Adrenal gland (tissue), 12 donors: ENCODE data around the gene RPL26. TPM values are rescaled to one million over a fixed set of nuclear protein-coding genes. Genes with fewer than 3 reads are reported as not detected.
"Not testable (repeated sequence)": the region's sequence is repeated elsewhere in the genome, so short reads cannot be mapped to it uniquely, and the experiment has no call there.

Source experiments
- DNase-seq, 7 donors: peaks; one replicate each; pipeline ENCODE4 v3.0.0-alpha.2; 2019 to 2020
- H3K27ac ChIP-seq, 5 donors: fragments of 200-600 bp; sonication (generic) in 4 of 5; 1 replicate in 3 of 5; 2 replicates in 2 of 5; pipeline versions ENCODE4 v1.5.1 to v1.8.0; 2016 to 2020; ENCODE audit warnings: mild to moderate bottlenecking in 1 of 5
- H3K27me3 ChIP-seq: fragments of 200-600 bp; 2 replicates; pipeline ENCODE4 v1.8.0; 2021
- H3K36me3 ChIP-seq, 2 donors: fragments of 200-600 bp; replicated peaks in 1 of 2; 1 replicate in 1 of 2; 2 replicates in 1 of 2; pipeline versions ENCODE4 v1.5.1 to v1.8.0; 2018 to 2022
- H3K4me1 ChIP-seq, 2 donors: fragments of 200-600 bp; replicated peaks in 1 of 2; 1 replicate in 1 of 2; 2 replicates in 1 of 2; pipeline versions ENCODE4 v1.5.1 to v1.8.0; 2018 to 2021
- H3K4me3 ChIP-seq, 4 donors: fragments of 200-600 bp; sonication (generic) in 3 of 4; one replicate each; pipeline ENCODE4 v1.5.1; 2016 to 2018
- H3K9me3 ChIP-seq, 3 donors: fragments of 200-600 bp; sonication (generic) in 1 of 3; replicated peaks in 1 of 3; 1 replicate in 2 of 3; 2 replicates in 1 of 3; pipeline versions ENCODE4 v1.5.1 to v1.8.0; 2016 to 2021
- CTCF ChIP-seq, 6 experiments: fragments of 450-650 bp in 4 of 6; fragments of 200-600 bp in 2 of 6; sonication (generic) in 1 of 6; IDR thresholded peaks; 1 replicate in 5 of 6; 2 replicates in 1 of 6; pipeline versions ENCODE4 v1.5.1 to v1.8.0; 2016 to 2021; ENCODE audit warnings: antibody characterized with exemption in 6 of 6, mild to moderate bottlenecking in 2 of 6, moderate library complexity in 1 of 6
- POLR2A ChIP-seq, 2 donors: fragments of 450-650 bp; IDR thresholded peaks; one replicate each; pipeline ENCODE4 v1.6.1; 2017; ENCODE audit warnings: antibody characterized with exemption in 2 of 2, mild to moderate bottlenecking in 2 of 2, moderate library complexity in 1 of 2
- WGBS, 4 donors: extraction: QIAGEN DNeasy Blood & Tissue Kit in 2 of 4; methylation state at CpG; one replicate each; pipeline versions ENCODE4 v1.1.5 to v1.1.7; 2013 to 2017; 5-methylcytosine and 5-hydroxymethylcytosine counted together
- intact Hi-C, 2 donors: fragments of 100-400 bp; cut with DNase I; formaldehyde crosslinking; loops; one replicate each; pipeline versions ENCODE4 v1.14.1 to v1.15.0; 2022 to 2023
- polyA plus RNA-seq, 3 donors: library from polyadenylated mRNA; stranded (reverse); fragments of 200-250 nt in 2 of 3; fragments of 350-450 nt in 1 of 3; fragmentation: Illumina TruSeq in 1 of 3; extraction: RNeasy Lipid Tissue Mini Kit (QIAGEN cat#74804) in 1 of 3; gene quantifications; one replicate each; pipeline ENCODE4 v1.2.3, GENCODE V29; 2013 to 2014
- total RNA-seq, 9 donors: library from RNA; depleted of rRNA in 4 of 9; stranded (reverse); fragments of >200 nt in 4 of 9; fragments of 120-200 nt in 1 of 9; fragmentation: NEBNext Ultra II Directional in 1 of 9; extraction: Animal tissue kit (Norgen Biotek cat#: 25700) in 1 of 9; gene quantifications; one replicate each; pipeline versions ENCODE4 v1.1.0 to v1.2.4, GENCODE V29; 2013 to 2023
- donor health status: healthy with polysubstance abuse.
- donor health status: Bipolar disorder and iron deficiency.
- donor health status: DM: yes; HTN: yes; CAD: no.
- donor health status: DM: no; HTN: no; CAD: no.
- donor health status: DM: no; HTN: no; CAD: no.
- donor health status: DM: yes; HTN: yes; CAD: no.

Gene RPL26
- total and polyA plus RNA-seq, 12 donors, result 1,250 to 3,973 (median 1,971) TPM

GRCh38 chr17:8401107-8401506, 18.1 kb upstream of the RPL26 start:
- no peak overlapping the region for H3K27ac ChIP-seq
- H3K9me3 ChIP-seq, result no peaks in the 10 kb centered on the region
- 69 to 82% (median 74%) methylated on average over 2 of the region's 2 CpGs for WGBS, 4 donors
- intact Hi-C loops, result loop anchor here in 1 of 2 donors (10.0 kb wide), 1 partner anchor 344 kb away; the partner anchor contains the start of gene CCDC42
- DNase-seq, result no peak
- no peak overlapping the region for H3K4me3 ChIP-seq
- TF ChIP-seq CTCF (IDR thresholded peaks at IDR 0.05) (no peak), POLR2A (IDR thresholded peaks at IDR 0.05) (no peak)
- H3K27me3 ChIP-seq, result peaks cover 19% of the 10 kb centered on the region
- H3K36me3 ChIP-seq, result no peaks in the 10 kb centered on the region
- H3K4me1 ChIP-seq, result no peaks in the 10 kb centered on the region

GRCh38 chr17:8398980-8399379, 16.0 kb upstream of the RPL26 start:
- TF ChIP-seq CTCF (IDR thresholded peaks at IDR 0.05), result no peak
- TF ChIP-seq POLR2A (IDR thresholded peaks at IDR 0.05), result no peak
- 46 to 60% (median 50%) methylated on average over 5 to 6 of the region's 6 CpGs for whole genome bisulfite sequencing, 4 donors
- Histone ChIP-seq H3K36me3 (no peaks in the 10 kb centered on the region), H3K27me3 (peaks cover 28% of the 10 kb centered on the region), H3K9me3 (no peaks in the 10 kb centered on the region), H3K27ac (no peak overlapping the region), H3K4me1 (no peaks in the 10 kb centered on the region), H3K4me3 (no peak overlapping the region)
- no peak for DNase-seq
- intact Hi-C loops, result no loop called here

GRCh38 chr17:8397636-8398035, 14.6 kb upstream of the RPL26 start, which contains the start of gene RNF222:
RNF222 (minus strand) TSS chr17:8397827; CDS start chr17:8393461, 4,366 bp downstream.
- H3K27ac ChIP-seq, result no peak within 1 kb of the TSS
- H3K27me3 ChIP-seq, result peaks cover 28% of the 10 kb centered on the region
- no peaks in the 10 kb centered on the region for H3K9me3 ChIP-seq
- no peak for TF ChIP-seq CTCF (IDR thresholded peaks at IDR 0.05)
- no peak for TF ChIP-seq POLR2A (IDR thresholded peaks at IDR 0.05)
- H3K4me1 ChIP-seq, result no peaks in the 10 kb centered on the region
- WGBS, 4 donors, result 46 to 65% (median 61%) methylated on average over 3 to 13 of the region's 13 CpGs
- H3K4me3 ChIP-seq, result no peak within 1 kb of the TSS
- H3K36me3 ChIP-seq, result no peaks in the 10 kb centered on the region
- intact Hi-C loops, result no loop called here
- DNase-seq, result no peak

- WGBS, 4 donors, result 78 to 93% (median 83%) methylated on average over 9 of the region's 9 CpGs
- H3K9me3 ChIP-seq, H3K36me3 ChIP-seq, H3K27ac ChIP-seq, H3K4me1 ChIP-seq, intact Hi-C loops, H3K4me3 ChIP-seq: not testable (repeated sequence)
- H3K27me3 ChIP-seq, result peaks cover 25% of the 10 kb centered on the region
- DNase-seq, result peak in 1 of 7 donors; percentile 5
Measured at GRCh38 chr17:8394497-8394896, 11.5 kb upstream of the RPL26 start.

- peak in 1 of 7 donors; percentile 7 for DNase-seq
- Histone ChIP-seq H3K4me3 (no peak overlapping the region), H3K27me3 (peaks cover 22% of the 10 kb centered on the region), H3K4me1 (no peaks in the 10 kb centered on the region), H3K36me3 (no peaks in the 10 kb centered on the region), H3K27ac (no peak overlapping the region), H3K9me3 (no peaks in the 10 kb centered on the region)
- WGBS, 4 donors, result 56 to 71% (median 61%) methylated on average over 8 of the region's 8 CpGs
- TF ChIP-seq CTCF (IDR thresholded peaks at IDR 0.05), result no peak
- intact Hi-C loops, result no loop called here
Measured at GRCh38 chr17:8393470-8394231, 10.7 kb upstream of the RPL26 start.
